Right atrium auricular region (tissue), 2 donors: ENCODE data around the gene INPP4B. TPM values are rescaled to one million over a fixed set of nuclear protein-coding genes. Genes with fewer than 3 reads are reported as not detected.

ENCODE experiments used
- DNase-seq: peaks from one replicate; pipeline ENCODE4 v3.0.0-alpha.2; 2019; ENCODE audit warnings: low spot score
- H3K27ac ChIP-seq, 2 donors: fragments of 200-600 bp; sonication (generic); 1 replicate in 1 of 2; 2 replicates in 1 of 2; pipeline ENCODE4 v1.5.1; 2016 to 2019
- H3K27me3 ChIP-seq, 2 donors: fragments of 200-600 bp; sonication (generic); one replicate each; pipeline versions ENCODE4 v1.5.1 to v1.6.0; 2017 to 2019
- H3K36me3 ChIP-seq: fragments of 200-600 bp; sonication (generic); one replicate; pipeline ENCODE4 v1.5.1; 2016
- H3K4me1 ChIP-seq, 2 donors: fragments of 200-600 bp; sonication (generic); one replicate each; pipeline versions ENCODE4 v1.5.1 to v1.6.0; 2017 to 2019
- H3K4me3 ChIP-seq, 2 donors: fragments of 200-600 bp; sonication (generic); 1 replicate in 1 of 2; 2 replicates in 1 of 2; pipeline ENCODE4 v1.5.1; 2017 to 2019; ENCODE audit warnings: mild to moderate bottlenecking in 1 of 2, moderate library complexity in 1 of 2
- H3K9me3 ChIP-seq, 2 donors: fragments of 200-600 bp; sonication (generic); one replicate each; pipeline ENCODE4 v1.5.1; 2019
- CTCF ChIP-seq, 2 donors: fragments of 200-600 bp; sonication (generic); IDR thresholded peaks; one replicate each; pipeline ENCODE4 v1.5.1; 2019; ENCODE audit warnings: antibody characterized with exemption in 2 of 2
- total RNA-seq, 2 donors: library from RNA; depleted of rRNA; stranded (reverse); fragments of >200 nt; gene quantifications; one replicate each; pipeline ENCODE4 v1.1.0, GENCODE V29; 2016

INPP4B gene
- total RNA-seq, 2 donors from 2014 or later: 14.8 to 15.3 TPM

- H3K36me3 ChIP-seq: no peaks in the 10 kb centered on the region
- peaks cover 0 to 16% of the 10 kb centered on the region in 2 donors for H3K4me1 ChIP-seq
- H3K9me3 ChIP-seq: no peaks in the 10 kb centered on the region
- no peak for DNase-seq
- H3K27ac ChIP-seq: peak overlapping the region; percentile 71 to 79
- H3K4me3 ChIP-seq: no peak overlapping the region
- no peak for TF ChIP-seq CTCF (IDR thresholded peaks at IDR 0.05)
- no peaks in the 10 kb centered on the region for H3K27me3 ChIP-seq
Observed at GRCh38 chr4:142265536-142265935, 580.6 kb downstream of the INPP4B start.

GRCh38 chr4:142264961-142265360 is 581.1 kb downstream of the INPP4B start:
- peak overlapping the region; percentile 71 to 79 for H3K27ac ChIP-seq
- no peaks in the 10 kb centered on the region for H3K36me3 ChIP-seq
- no peak overlapping the region for H3K4me3 ChIP-seq
- H3K27me3 ChIP-seq: no peaks in the 10 kb centered on the region
- no peak for DNase-seq
- H3K4me1 ChIP-seq: peaks cover 0 to 16% of the 10 kb centered on the region in 2 donors
- TF ChIP-seq CTCF (IDR thresholded peaks at IDR 0.05): no peak
- no peaks in the 10 kb centered on the region for H3K9me3 ChIP-seq

GRCh38 chr4:142262956-142263355 is 583.1 kb downstream of the INPP4B start:
- H3K27ac ChIP-seq: no peak overlapping the region
- H3K4me3 ChIP-seq: no peak overlapping the region
- H3K36me3 ChIP-seq: no peaks in the 10 kb centered on the region
- TF ChIP-seq CTCF (IDR thresholded peaks at IDR 0.05): no peak
- no peaks in the 10 kb centered on the region for H3K27me3 ChIP-seq
- H3K9me3 ChIP-seq: no peaks in the 10 kb centered on the region
- H3K4me1 ChIP-seq: peaks cover 0 to 16% of the 10 kb centered on the region in 2 donors
- DNase-seq: no peak

GRCh38 chr4:142248946-142249345 is 597.2 kb downstream of the INPP4B start:
- no peaks in the 10 kb centered on the region for H3K36me3 ChIP-seq

GRCh38 chr4:142243255-142243654 is 602.8 kb downstream of the INPP4B start:
- no peaks in the 10 kb centered on the region for H3K4me1 ChIP-seq
- DNase-seq: no peak
- H3K9me3 ChIP-seq: peaks cover 0 to 9% of the 10 kb centered on the region in 2 donors
- TF ChIP-seq CTCF (IDR thresholded peaks at IDR 0.05): no peak
- no peaks in the 10 kb centered on the region for H3K36me3 ChIP-seq
- H3K27ac ChIP-seq: no peak overlapping the region
- no peaks in the 10 kb centered on the region for H3K27me3 ChIP-seq
- no peak overlapping the region for H3K4me3 ChIP-seq

More at GRCh38 chr4:142248946-142249345, 597.2 kb downstream of the INPP4B start:
- TF ChIP-seq CTCF (IDR thresholded peaks at IDR 0.05): no peak
- H3K27me3 ChIP-seq: no peaks in the 10 kb centered on the region
- no peak for DNase-seq
- H3K4me3 ChIP-seq: no peak overlapping the region
- no peak overlapping the region for H3K27ac ChIP-seq
- H3K4me1 ChIP-seq: no peaks in the 10 kb centered on the region
- H3K9me3 ChIP-seq: peaks cover 0 to 9% of the 10 kb centered on the region in 2 donors

- Histone ChIP-seq H3K36me3 (no peaks in the 10 kb centered on the region), H3K27me3 (no peaks in the 10 kb centered on the region), H3K4me1 (no peaks in the 10 kb centered on the region), H3K27ac (no peak overlapping the region), H3K4me3 (no peak overlapping the region), H3K9me3 (peaks cover 0 to 9% of the 10 kb centered on the region in 2 donors)
- no peak for DNase-seq
- no peak for TF ChIP-seq CTCF (IDR thresholded peaks at IDR 0.05)
Observed at GRCh38 chr4:142242156-142242555, 603.9 kb downstream of the INPP4B start.
